ENCODE measurements around the gene FRMD5.

- TF ChIP-seq CTCF (IDR thresholded peaks at IDR 0.05) (no peak), RCOR1 (IDR thresholded peaks at IDR 0.05; ENCODE audit: low read depth, low read length) (no peak), EP300 (IDR thresholded peaks at IDR 0.05) (no peak), POLR2A (IDR thresholded peaks at IDR 0.05; ENCODE audit: low read length) (no peak)
Observed at GRCh38 chr15:44160796-44161195, 34.3 kb downstream of the FRMD5 start.
